ENCODE measurements around the gene DHRS7. TPM values are rescaled to one million over a fixed set of nuclear protein-coding genes. Genes with fewer than 3 reads are reported as not detected.

Gene DHRS7
- total RNA-seq, 2 experiments from 2014 or later: 24.5 to 28.6 TPM

GRCh38 chr14:60114881-60115280, 50.3 kb downstream of the DHRS7 start:
- Histone ChIP-seq H3K4me3 (ENCODE audit: low read length) (no peak overlapping the region), H3K9me3 (ENCODE audit: control insufficient read depth in 1 of 2, insufficient read depth in 1 of 2, low read length in 2 of 2) (no peaks in the 10 kb centered on the region), H3K36me3 (ENCODE audit: insufficient read depth, low read length) (peaks cover 38% of the 10 kb centered on the region), H3K27me3 (ENCODE audit: control insufficient read depth in 1 of 2, insufficient read depth in 2 of 2, low read length in 2 of 2) (no peaks in the 10 kb centered on the region), H3K27ac (ENCODE audit: low read depth in 1 of 2, low read length in 2 of 2) (no peak overlapping the region), H3K4me1 (ENCODE audit: insufficient read depth, low read length) (no peaks in the 10 kb centered on the region)
- no peaks in the 10 kb centered on the region for H3K27me3 Mint-ChIP-seq
- H3K4me1 Mint-ChIP-seq (ENCODE audit: low read depth): peaks cover 3% of the 10 kb centered on the region
- peaks cover 68% of the 10 kb centered on the region for H3K36me3 Mint-ChIP-seq (ENCODE audit: low read depth)
- ChIA-PET CTCF (no interaction called here), POLR2A (no interaction called here)
- intact Hi-C loops (cut with DNase I, micrococcal nuclease): loop anchor here in 1 of 2 experiments (2.0 kb wide), 1 partner anchor 18 kb away; no protein-coding TSS in a partner anchor
- no peak for TF ChIP-seq CTCF (IDR thresholded peaks at IDR 0.05)
- H3K9me3 Mint-ChIP-seq: no peaks in the 10 kb centered on the region
- H3K4me3 Mint-ChIP-seq: no peak overlapping the region
- H3K27ac Mint-ChIP-seq: no peak overlapping the region
- DNase-seq (no peak), ATAC-seq (ENCODE audit: poor library complexity) (no peak)

GRCh38 chr14:60111732-60112131, 53.5 kb downstream of the DHRS7 start:
- ChIA-PET POLR2A (no interaction called here), CTCF (no interaction called here)
- Histone ChIP-seq H3K4me3 (ENCODE audit: low read length) (no peak overlapping the region), H3K4me1 (ENCODE audit: insufficient read depth, low read length) (no peaks in the 10 kb centered on the region), H3K27me3 (ENCODE audit: control insufficient read depth in 1 of 2, insufficient read depth in 2 of 2, low read length in 2 of 2) (no peaks in the 10 kb centered on the region), H3K36me3 (ENCODE audit: insufficient read depth, low read length) (peaks cover 20% of the 10 kb centered on the region), H3K9me3 (ENCODE audit: control insufficient read depth in 1 of 2, insufficient read depth in 1 of 2, low read length in 2 of 2) (no peaks in the 10 kb centered on the region), H3K27ac (ENCODE audit: low read depth in 1 of 2, low read length in 2 of 2) (no peak overlapping the region)
- DNase-seq: no peak
- Mint-ChIP-seq H3K4me3 (no peak overlapping the region), H3K9me3 (no peaks in the 10 kb centered on the region), H3K36me3 (ENCODE audit: low read depth) (peaks cover 68% of the 10 kb centered on the region), H3K27ac (no peak overlapping the region), H3K4me1 (ENCODE audit: low read depth) (peaks cover 11% of the 10 kb centered on the region), H3K27me3 (no peaks in the 10 kb centered on the region)
- intact Hi-C loops (cut with DNase I, micrococcal nuclease): no loop called here
- ATAC-seq (ENCODE audit: poor library complexity): no peak
- TF ChIP-seq CTCF (IDR thresholded peaks at IDR 0.05): no peak

- Histone ChIP-seq H3K27ac (ENCODE audit: low read depth in 1 of 2, low read length in 2 of 2) (no peak overlapping the region), H3K36me3 (ENCODE audit: insufficient read depth, low read length) (peaks cover 9% of the 10 kb centered on the region), H3K27me3 (ENCODE audit: control insufficient read depth in 1 of 2, insufficient read depth in 2 of 2, low read length in 2 of 2) (no peaks in the 10 kb centered on the region), H3K4me1 (ENCODE audit: insufficient read depth, low read length) (no peaks in the 10 kb centered on the region), H3K4me3 (ENCODE audit: low read length) (no peak overlapping the region), H3K9me3 (ENCODE audit: control insufficient read depth in 1 of 2, insufficient read depth in 1 of 2, low read length in 2 of 2) (no peaks in the 10 kb centered on the region)
- POLR2A ChIA-PET: no interaction called here
- no peak overlapping the region for H3K4me3 Mint-ChIP-seq
- ATAC-seq (ENCODE audit: poor library complexity) (no peak), DNase-seq (no peak)
- intact Hi-C loops (cut with DNase I, micrococcal nuclease): no loop called here
- no peak overlapping the region for H3K27ac Mint-ChIP-seq
- no peaks in the 10 kb centered on the region for H3K27me3 Mint-ChIP-seq
- H3K36me3 Mint-ChIP-seq (ENCODE audit: low read depth): peaks cover 35% of the 10 kb centered on the region
- CTCF ChIA-PET: no interaction called here
- peaks cover 38% of the 10 kb centered on the region for H3K4me1 Mint-ChIP-seq (ENCODE audit: low read depth)
- TF ChIP-seq CTCF (IDR thresholded peaks at IDR 0.05): no peak
- no peaks in the 10 kb centered on the region for H3K9me3 Mint-ChIP-seq
Observed at GRCh38 chr14:60107477-60107876, 57.7 kb downstream of the DHRS7 start.

Measured in CD4-positive, alpha-beta T cell (primary cell).